Measurements from ENCODE around the gene MPHOSPH9.

Gene MPHOSPH9

GRCh38 chr12:123267335-123267920 is 34.5 kb upstream of the MPHOSPH9 start:
- no peaks in the 10 kb centered on the region for H3K27me3 ChIP-seq (replicated peaks in 2 of 5; ENCODE audit: control insufficient read depth in 4 of 5, insufficient read depth in 5 of 5, low read length in 4 of 5)
- peak overlapping the region in 5 of 7 experiments; percentile 42 to 77 (median 60) for H3K4me3 ChIP-seq (ENCODE audit: control insufficient read depth in 1 of 7, extremely low read depth in 1 of 7, insufficient read depth in 4 of 7, low read depth in 2 of 7, low read length in 6 of 7)
- peak overlapping the region; percentile 72 to 86 for H3K27ac ChIP-seq (ENCODE audit: insufficient read depth in 1 of 2, low read depth in 1 of 2, low read length in 2 of 2, poor library complexity in 1 of 2, severe bottlenecking in 2 of 2)
- WGBS (ENCODE audit: insufficient coverage): 88% methylated on average over 6 of the region's 7 CpGs
- CTCF ChIA-PET: interaction anchor here (0.8 to 2.1 kb wide), 8 partner anchors 8 to 335 kb away, joined by 3 to 11 read pairs (median 4); partner anchors contain the start of gene DDX55
- peaks cover 2 to 54% (median 46%) of the 10 kb centered on the region in 4 experiments for H3K4me1 ChIP-seq (ENCODE audit: control extremely low read depth in 1 of 4, control insufficient read depth in 4 of 4, insufficient read depth in 4 of 4, low read length in 3 of 4)
- H3K36me3 ChIP-seq (ENCODE audit: control insufficient read depth in 4 of 4, insufficient read depth in 4 of 4, low read length in 3 of 4): peaks cover 6 to 38% (median 23%) of the 10 kb centered on the region in 4 experiments
- no peaks in the 10 kb centered on the region for H3K9me3 ChIP-seq (ENCODE audit: control extremely low read depth in 1 of 5, control insufficient read depth in 4 of 5, insufficient read depth in 2 of 5, low read depth in 1 of 5, low read length in 4 of 5)
- DNase-seq: no peak
- POLR2A ChIA-PET: interaction anchor here (0.6 to 2.8 kb wide), 4 partner anchors 15 to 545 kb away, joined by 3 to 17 read pairs (median 4); partner anchors contain the start of genes MPHOSPH9 and MTRFR

GRCh38 chr12:123266679-123267277 is 33.8 kb upstream of the MPHOSPH9 start:
- no peak for DNase-seq
- Histone ChIP-seq H3K4me1 (ENCODE audit: control extremely low read depth in 1 of 4, control insufficient read depth in 4 of 4, insufficient read depth in 4 of 4, low read length in 3 of 4) (peaks cover 2 to 50% (median 42%) of the 10 kb centered on the region in 4 experiments), H3K36me3 (ENCODE audit: control insufficient read depth in 4 of 4, insufficient read depth in 4 of 4, low read length in 3 of 4) (peaks cover 12 to 44% (median 26%) of the 10 kb centered on the region in 4 experiments), H3K27me3 (replicated peaks in 2 of 5; ENCODE audit: control insufficient read depth in 4 of 5, insufficient read depth in 5 of 5, low read length in 4 of 5) (no peaks in the 10 kb centered on the region), H3K9me3 (ENCODE audit: control extremely low read depth in 1 of 5, control insufficient read depth in 4 of 5, insufficient read depth in 2 of 5, low read depth in 1 of 5, low read length in 4 of 5) (no peaks in the 10 kb centered on the region), H3K27ac (ENCODE audit: insufficient read depth in 1 of 2, low read depth in 1 of 2, low read length in 2 of 2, poor library complexity in 1 of 2, severe bottlenecking in 2 of 2) (peak overlapping the region; percentile 72 to 86), H3K4me3 (ENCODE audit: control insufficient read depth in 1 of 7, extremely low read depth in 1 of 7, insufficient read depth in 4 of 7, low read depth in 2 of 7, low read length in 6 of 7) (no peak overlapping the region)
- 98% methylated on average over 16 of the region's 19 CpGs for WGBS (ENCODE audit: insufficient coverage)
- POLR2A ChIA-PET: no interaction called here
- CTCF ChIA-PET: interaction anchor here (0.6 to 2.1 kb wide), 5 partner anchors 16 to 331 kb away, joined by 3 to 11 read pairs (median 4); no protein-coding TSS in a partner anchor

GRCh38 chr12:123265851-123266678 is 33.1 kb upstream of the MPHOSPH9 start:
- H3K36me3 ChIP-seq (ENCODE audit: control insufficient read depth in 4 of 4, insufficient read depth in 4 of 4, low read length in 3 of 4): peaks cover 16 to 50% (median 32%) of the 10 kb centered on the region in 4 experiments
- H3K4me1 ChIP-seq (ENCODE audit: control extremely low read depth in 1 of 4, control insufficient read depth in 4 of 4, insufficient read depth in 4 of 4, low read length in 3 of 4): peaks cover 2 to 50% (median 42%) of the 10 kb centered on the region in 4 experiments
- ChIA-PET CTCF (interaction anchor here (0.6 to 3.3 kb wide), 7 partner anchors 10 to 352 kb away, joined by 4 to 22 read pairs (median 7); no protein-coding TSS in a partner anchor), POLR2A (no interaction called here)
- H3K9me3 ChIP-seq (ENCODE audit: control extremely low read depth in 1 of 5, control insufficient read depth in 4 of 5, insufficient read depth in 2 of 5, low read depth in 1 of 5, low read length in 4 of 5): no peaks in the 10 kb centered on the region
- H3K4me3 ChIP-seq (ENCODE audit: control insufficient read depth in 1 of 7, extremely low read depth in 1 of 7, insufficient read depth in 4 of 7, low read depth in 2 of 7, low read length in 6 of 7): no peak overlapping the region
- no peak overlapping the region for H3K27ac ChIP-seq (ENCODE audit: insufficient read depth in 1 of 2, low read depth in 1 of 2, low read length in 2 of 2, poor library complexity in 1 of 2, severe bottlenecking in 2 of 2)
- 93% methylated on average over 32 of the region's 35 CpGs for WGBS (ENCODE audit: insufficient coverage)
- H3K27me3 ChIP-seq (replicated peaks in 2 of 5; ENCODE audit: control insufficient read depth in 4 of 5, insufficient read depth in 5 of 5, low read length in 4 of 5): no peaks in the 10 kb centered on the region
- DNase-seq: peak in 2 of 3 donors; percentile 10 to 21

GRCh38 chr12:123264642-123265041 is 31.7 kb upstream of the MPHOSPH9 start:
- POLR2A ChIA-PET: no interaction called here
- no peaks in the 10 kb centered on the region for H3K9me3 ChIP-seq (ENCODE audit: control extremely low read depth in 1 of 5, control insufficient read depth in 4 of 5, insufficient read depth in 2 of 5, low read depth in 1 of 5, low read length in 4 of 5)
- H3K36me3 ChIP-seq (ENCODE audit: control insufficient read depth in 4 of 4, insufficient read depth in 4 of 4, low read length in 3 of 4): peaks cover 24 to 63% (median 43%) of the 10 kb centered on the region in 4 experiments
- peaks cover 2 to 41% (median 30%) of the 10 kb centered on the region in 4 experiments for H3K4me1 ChIP-seq (ENCODE audit: control extremely low read depth in 1 of 4, control insufficient read depth in 4 of 4, insufficient read depth in 4 of 4, low read length in 3 of 4)
- WGBS (ENCODE audit: insufficient coverage): 52% methylated on average over 6 of the region's 7 CpGs
- H3K27ac ChIP-seq (ENCODE audit: insufficient read depth in 1 of 2, low read depth in 1 of 2, low read length in 2 of 2, poor library complexity in 1 of 2, severe bottlenecking in 2 of 2): no peak overlapping the region
- DNase-seq: peak in 2 of 3 donors; percentile 58 to 61
- CTCF ChIA-PET: interaction anchor here (0.6 to 3.3 kb wide), 9 partner anchors 8 to 353 kb away, joined by 3 to 22 read pairs (median 4); no protein-coding TSS in a partner anchor
- no peaks in the 10 kb centered on the region for H3K27me3 ChIP-seq (replicated peaks in 2 of 5; ENCODE audit: control insufficient read depth in 4 of 5, insufficient read depth in 5 of 5, low read length in 4 of 5)
- no peak overlapping the region for H3K4me3 ChIP-seq (ENCODE audit: control insufficient read depth in 1 of 7, extremely low read depth in 1 of 7, insufficient read depth in 4 of 7, low read depth in 2 of 7, low read length in 6 of 7)

GRCh38 chr12:123263196-123263817 is 30.4 kb upstream of the MPHOSPH9 start:
- ChIA-PET CTCF (interaction anchor here (1.2 to 3.3 kb wide), 3 partner anchors 11 to 357 kb away, joined by 3 to 22 read pairs (median 3); no protein-coding TSS in a partner anchor), POLR2A (no interaction called here)
- WGBS (ENCODE audit: insufficient coverage): 90% methylated on average over 7 of the region's 8 CpGs
- Histone ChIP-seq H3K27me3 (replicated peaks in 2 of 5; ENCODE audit: control insufficient read depth in 4 of 5, insufficient read depth in 5 of 5, low read length in 4 of 5) (no peaks in the 10 kb centered on the region), H3K4me1 (ENCODE audit: control extremely low read depth in 1 of 4, control insufficient read depth in 4 of 4, insufficient read depth in 4 of 4, low read length in 3 of 4) (peaks cover 2 to 30% (median 19%) of the 10 kb centered on the region in 4 experiments), H3K27ac (ENCODE audit: insufficient read depth in 1 of 2, low read depth in 1 of 2, low read length in 2 of 2, poor library complexity in 1 of 2, severe bottlenecking in 2 of 2) (peak overlapping the region in 1 of 2 experiments; percentile 29), H3K4me3 (ENCODE audit: control insufficient read depth in 1 of 7, extremely low read depth in 1 of 7, insufficient read depth in 4 of 7, low read depth in 2 of 7, low read length in 6 of 7) (no peak overlapping the region), H3K36me3 (ENCODE audit: control insufficient read depth in 4 of 4, insufficient read depth in 4 of 4, low read length in 3 of 4) (peaks cover 31 to 74% (median 52%) of the 10 kb centered on the region in 4 experiments), H3K9me3 (ENCODE audit: control extremely low read depth in 1 of 5, control insufficient read depth in 4 of 5, insufficient read depth in 2 of 5, low read depth in 1 of 5, low read length in 4 of 5) (no peaks in the 10 kb centered on the region)
- DNase-seq: peak in 1 of 3 donors; percentile 19

GRCh38 chr12:123261196-123261595 is 28.3 kb upstream of the MPHOSPH9 start:
- Histone ChIP-seq H3K27me3 (replicated peaks in 2 of 5; ENCODE audit: control insufficient read depth in 4 of 5, insufficient read depth in 5 of 5, low read length in 4 of 5) (no peaks in the 10 kb centered on the region), H3K4me1 (ENCODE audit: control extremely low read depth in 1 of 4, control insufficient read depth in 4 of 4, insufficient read depth in 4 of 4, low read length in 3 of 4) (peaks cover 0 to 14% (median 5%) of the 10 kb centered on the region in 4 experiments), H3K9me3 (ENCODE audit: control extremely low read depth in 1 of 5, control insufficient read depth in 4 of 5, insufficient read depth in 2 of 5, low read depth in 1 of 5, low read length in 4 of 5) (no peaks in the 10 kb centered on the region), H3K36me3 (ENCODE audit: control insufficient read depth in 4 of 4, insufficient read depth in 4 of 4, low read length in 3 of 4) (peaks cover 33 to 80% (median 56%) of the 10 kb centered on the region in 4 experiments), H3K4me3 (ENCODE audit: control insufficient read depth in 1 of 7, extremely low read depth in 1 of 7, insufficient read depth in 4 of 7, low read depth in 2 of 7, low read length in 6 of 7) (no peak overlapping the region), H3K27ac (ENCODE audit: insufficient read depth in 1 of 2, low read depth in 1 of 2, low read length in 2 of 2, poor library complexity in 1 of 2, severe bottlenecking in 2 of 2) (no peak overlapping the region)
- DNase-seq: no peak
- ChIA-PET CTCF (interaction anchor here (0.9 kb wide), 1 partner anchor 341 kb away, joined by 4 read pairs; the partner anchor contains the start of gene DDX55), POLR2A (no interaction called here)
- WGBS (ENCODE audit: insufficient coverage): 92% methylated on average over 2 of the region's 4 CpGs
